SK-N-SH (cell line): ENCODE measurements around the gene AFM. TPM values are rescaled to one million over a fixed set of nuclear protein-coding genes. Genes with fewer than 3 reads are reported as not detected.

Source experiments
- CTCF ChIA-PET: fragments of 300-600, 350-600 bp; formaldehyde crosslinking; extraction: SDS; loops from one replicate; lab custom pipeline; 2021; lab: Yijun Ruan, JAX
- POLR2A ChIA-PET: fragments of 350-600 bp; sonication (Branson Sonifier 250); formaldehyde crosslinking; extraction: SDS; loops from one replicate; lab custom pipeline; 2020; ENCODE audit warnings: antibody characterized with exemption, inconsistent platforms; lab: Yijun Ruan, JAX
- DNase-seq: peaks from one replicate; pipeline ENCODE4 v3.0.0; 2012
- H2AFZ ChIP-seq: fragments of 200-600 bp; sonication (generic); 2 replicates; pipeline ENCODE4 v1.8.1; 2016; ENCODE audit warnings: antibody characterized with exemption, mild to moderate bottlenecking, low read depth
- H3F3A ChIP-seq: fragments of 200-600 bp; sonication (generic); replicated peaks from 2 replicates; pipeline ENCODE3; 2016; ENCODE audit warnings: antibody characterized with exemption, mild to moderate bottlenecking; ENCODE audit not compliant: insufficient read depth
- H3K27ac ChIP-seq, 2 experiments: fragments of 200-500 bp in 1 of 2; fragments of 200-600 bp in 1 of 2; sonication (Bioruptor generic) in 1 of 2; sonication (generic), shearing (Covaris generic) in 1 of 2; 2 replicates each; pipeline versions ENCODE4 v1.5.1 to v1.6.1; 2014 to 2016; ENCODE audit warnings: low read depth in 2 of 2, inconsistent platforms in 1 of 2, low read length in 1 of 2, mild to moderate bottlenecking in 1 of 2, mixed read lengths in 1 of 2
- H3K27me3 ChIP-seq: fragments of 200-600 bp; sonication (generic), shearing (Covaris generic); 2 replicates; pipeline ENCODE4 v1.6.1; 2016; ENCODE audit warnings: mixed run types; ENCODE audit not compliant: insufficient read depth
- H3K36me3 ChIP-seq, 2 experiments: fragments of 200-500 bp in 1 of 2; fragments of 200-600 bp in 1 of 2; sonication (Bioruptor generic) in 1 of 2; sonication (generic) in 1 of 2; replicated peaks in 1 of 2; 2 replicates each; pipeline versions ENCODE3 to v1.5.1; 2014 to 2016; ENCODE audit warnings: low read length in 1 of 2, mild to moderate bottlenecking in 1 of 2; ENCODE audit not compliant: insufficient read depth in 2 of 2, control insufficient read depth in 1 of 2
- H3K4me1 ChIP-seq, 2 experiments: fragments of 200-500 bp in 1 of 2; fragments of 200-600 bp in 1 of 2; sonication (Bioruptor generic) in 1 of 2; sonication (generic), shearing (Covaris generic) in 1 of 2; 2 replicates each; pipeline versions ENCODE4 v1.5.1 to v1.6.1; 2014 to 2016; ENCODE audit warnings: low read depth in 1 of 2, low read length in 1 of 2, mixed run types in 1 of 2; ENCODE audit not compliant: insufficient read depth in 2 of 2, control insufficient read depth in 1 of 2
- H3K4me2 ChIP-seq: fragments of 200-600 bp; sonication (generic), shearing (Covaris generic); 2 replicates; pipeline ENCODE4 v1.6.1; 2017; ENCODE audit warnings: mixed run types
- H3K4me3 ChIP-seq, 2 experiments: fragments of 200-500 bp in 1 of 2; fragments of 200-600 bp in 1 of 2; sonication (Bioruptor generic) in 1 of 2; sonication (generic), shearing (Covaris generic) in 1 of 2; 2 replicates each; pipeline versions ENCODE4 v1.5.1 to v1.8.1; 2014 to 2016; ENCODE audit warnings: low read depth in 2 of 2, inconsistent platforms in 1 of 2, low read length in 1 of 2, mild to moderate bottlenecking in 1 of 2, mixed read lengths in 1 of 2, moderate library complexity in 1 of 2
- H3K79me2 ChIP-seq: fragments of 200-600 bp; sonication (generic); 2 replicates; pipeline ENCODE4 v1.8.1; 2017; ENCODE audit warnings: mild to moderate bottlenecking; ENCODE audit not compliant: insufficient read depth
- H3K9ac ChIP-seq: fragments of 200-600 bp; sonication (generic); 2 replicates; pipeline ENCODE4 v1.6.1; 2017; ENCODE audit warnings: mixed run types
- H3K9me2 ChIP-seq: fragments of 200-600 bp; sonication (generic); 2 replicates; pipeline ENCODE4 v1.6.1; 2017; ENCODE audit warnings: mixed run types
- H3K9me3 ChIP-seq: fragments of 200-600 bp; sonication (generic); 2 replicates; pipeline ENCODE4 v1.6.1; 2017; ENCODE audit warnings: mixed run types, mild to moderate bottlenecking, moderate library complexity
- H4K20me1 ChIP-seq: fragments of 200-600 bp; sonication (generic); 2 replicates; pipeline ENCODE4 v1.6.1; 2017; ENCODE audit warnings: mild to moderate bottlenecking, mixed run types; ENCODE audit not compliant: insufficient read depth
- ELF1 ChIP-seq: IDR thresholded peaks from 2 replicates; pipeline ENCODE4 v1.4.0; 2012
- FOXM1 ChIP-seq: IDR thresholded peaks from 2 replicates; pipeline ENCODE4 v1.4.0; 2012; ENCODE audit warnings: low read depth, mild to moderate bottlenecking
- JUND ChIP-seq: IDR thresholded peaks from 2 replicates; pipeline ENCODE4 v1.4.0; 2012
- RAD21 ChIP-seq: IDR thresholded peaks from 2 replicates; pipeline ENCODE4 v1.6.1; 2012; ENCODE audit warnings: mild to moderate bottlenecking, low read length
- RXRA ChIP-seq: IDR thresholded peaks from 2 replicates; pipeline ENCODE4 v1.4.0; 2012; ENCODE audit warnings: low read depth, mild to moderate bottlenecking, borderline replicate concordance
- TAF1 ChIP-seq: IDR thresholded peaks from 2 replicates; pipeline ENCODE4 v1.6.1; 2012; ENCODE audit warnings: low read depth, mild to moderate bottlenecking, low read length, moderate library complexity, borderline replicate concordance
- TEAD4 ChIP-seq: IDR thresholded peaks from 2 replicates; pipeline ENCODE4 v1.4.0; 2012; ENCODE audit warnings: mild to moderate bottlenecking, borderline replicate concordance; ENCODE audit not compliant: insufficient read depth
- WGBS: methylation state at CpG from one replicate; pipeline ENCODE4 v1.1.6; 2017; ENCODE audit warnings: low lambda C conversion rate; 5-methylcytosine and 5-hydroxymethylcytosine counted together
- polyA plus RNA-seq, 3 experiments: library from polyadenylated mRNA; depleted of rRNA; stranded (reverse); fragments of >200 nt; gene quantifications; 2 replicates each; pipeline ENCODE4 v1.2.3, GENCODE V29; 2012
- TF ChIP-seq, protein P1 (sequence below): fragments of 150-350 bp; IDR thresholded peaks from 2 replicates; pipeline ENCODE4 v1.6.1; 2016; ENCODE audit warnings: mild to moderate bottlenecking, low read depth, low read length
- TF ChIP-seq, protein P2 (sequence below): IDR thresholded peaks from 2 replicates; pipeline ENCODE4 v1.4.0; 2012; ENCODE audit warnings: low read depth, borderline replicate concordance
- TF ChIP-seq, protein P3 (sequence below): IDR thresholded peaks from 2 replicates; pipeline ENCODE4 v1.4.0; 2012; ENCODE audit warnings: low read depth

AFM gene
- polyA plus RNA-seq, 1 of the 3 experiments (the other 2 are of a cell fraction): not detected

DNA sequence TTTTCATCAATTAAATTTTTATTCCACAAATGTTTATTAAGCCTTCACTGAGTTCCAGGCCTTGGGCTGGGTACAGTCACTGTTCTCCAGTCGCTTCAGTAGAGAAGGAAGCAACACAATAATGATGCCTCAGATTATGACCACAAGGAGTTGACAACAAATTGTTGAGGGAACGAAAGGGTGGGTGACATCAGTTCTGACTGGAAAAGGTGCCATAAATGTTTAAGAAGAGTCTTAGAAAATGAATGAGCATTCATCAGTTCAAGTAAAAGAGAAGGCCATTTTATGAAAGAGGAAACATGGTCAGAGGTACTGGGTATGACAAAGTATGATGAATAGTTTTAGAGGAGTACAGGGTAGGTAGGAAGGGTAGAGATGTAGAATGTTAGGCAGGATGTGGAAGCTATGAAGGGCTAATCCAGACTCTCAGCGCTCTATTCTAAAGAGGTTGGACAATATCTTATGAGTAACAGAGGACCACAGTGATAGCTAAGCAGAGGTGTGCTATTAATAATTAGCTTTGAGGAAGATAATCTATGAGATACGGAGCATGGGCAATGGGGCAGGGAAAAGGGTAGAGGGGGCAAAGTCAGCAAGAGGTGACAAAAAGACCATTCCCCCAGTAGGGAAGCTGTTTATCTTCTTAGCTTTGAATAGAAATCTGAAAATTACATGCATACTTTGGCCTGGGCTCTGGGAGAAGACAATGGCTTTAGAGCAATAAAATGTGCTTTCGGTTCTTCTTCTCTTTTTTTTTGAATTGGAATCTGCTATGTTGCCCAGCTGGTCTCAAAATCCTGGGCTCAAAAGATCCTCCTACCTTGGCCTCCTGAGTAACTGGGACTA, 25.1 kb upstream of the AFM start:
- no peaks in the 10 kb centered on the region; the same call in 1 of the 2 replicates for H3K27me3 ChIP-seq
- no peaks in the 10 kb centered on the region for H3K36me3 ChIP-seq
- H3K4me1 ChIP-seq: no peaks in the 10 kb centered on the region
- H3K27ac ChIP-seq: no peak overlapping the region
- H3K4me2 ChIP-seq: no peak overlapping the region
- DNase-seq: no peak
- H2AFZ ChIP-seq: no peak overlapping the region
- H3K9me2 ChIP-seq: no peaks in the 10 kb centered on the region
- H3K9me3 ChIP-seq: no peaks in the 10 kb centered on the region
- CTCF ChIA-PET: interaction anchor here (2.5 kb wide), 1 partner anchor 10 kb away, joined by 15 read pairs; no protein-coding TSS in a partner anchor
- WGBS: 11% methylated on average over 5 of the region's 5 CpGs
- no peak overlapping the region for H3K4me3 ChIP-seq
- TF ChIP-seq, protein P1, sequence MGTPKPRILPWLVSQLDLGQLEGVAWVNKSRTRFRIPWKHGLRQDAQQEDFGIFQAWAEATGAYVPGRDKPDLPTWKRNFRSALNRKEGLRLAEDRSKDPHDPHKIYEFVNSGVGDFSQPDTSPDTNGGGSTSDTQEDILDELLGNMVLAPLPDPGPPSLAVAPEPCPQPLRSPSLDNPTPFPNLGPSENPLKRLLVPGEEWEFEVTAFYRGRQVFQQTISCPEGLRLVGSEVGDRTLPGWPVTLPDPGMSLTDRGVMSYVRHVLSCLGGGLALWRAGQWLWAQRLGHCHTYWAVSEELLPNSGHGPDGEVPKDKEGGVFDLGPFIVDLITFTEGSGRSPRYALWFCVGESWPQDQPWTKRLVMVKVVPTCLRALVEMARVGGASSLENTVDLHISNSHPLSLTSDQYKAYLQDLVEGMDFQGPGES: no peak
- TF ChIP-seq TAF1 (no peak), RAD21 (no peak), FOXM1 (no peak), ELF1 (no peak)
- TF ChIP-seq, protein P2, sequence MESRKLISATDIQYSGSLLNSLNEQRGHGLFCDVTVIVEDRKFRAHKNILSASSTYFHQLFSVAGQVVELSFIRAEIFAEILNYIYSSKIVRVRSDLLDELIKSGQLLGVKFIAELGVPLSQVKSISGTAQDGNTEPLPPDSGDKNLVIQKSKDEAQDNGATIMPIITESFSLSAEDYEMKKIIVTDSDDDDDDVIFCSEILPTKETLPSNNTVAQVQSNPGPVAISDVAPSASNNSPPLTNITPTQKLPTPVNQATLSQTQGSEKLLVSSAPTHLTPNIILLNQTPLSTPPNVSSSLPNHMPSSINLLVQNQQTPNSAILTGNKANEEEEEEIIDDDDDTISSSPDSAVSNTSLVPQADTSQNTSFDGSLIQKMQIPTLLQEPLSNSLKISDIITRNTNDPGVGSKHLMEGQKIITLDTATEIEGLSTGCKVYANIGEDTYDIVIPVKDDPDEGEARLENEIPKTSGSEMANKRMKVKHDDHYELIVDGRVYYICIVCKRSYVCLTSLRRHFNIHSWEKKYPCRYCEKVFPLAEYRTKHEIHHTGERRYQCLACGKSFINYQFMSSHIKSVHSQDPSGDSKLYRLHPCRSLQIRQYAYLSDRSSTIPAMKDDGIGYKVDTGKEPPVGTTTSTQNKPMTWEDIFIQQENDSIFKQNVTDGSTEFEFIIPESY: no peak
- TF ChIP-seq, protein P3, sequence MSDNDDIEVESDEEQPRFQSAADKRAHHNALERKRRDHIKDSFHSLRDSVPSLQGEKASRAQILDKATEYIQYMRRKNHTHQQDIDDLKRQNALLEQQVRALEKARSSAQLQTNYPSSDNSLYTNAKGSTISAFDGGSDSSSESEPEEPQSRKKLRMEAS: no peak
- TF ChIP-seq, all 33 proteins: peak for 0
- no peaks in the 10 kb centered on the region for H4K20me1 ChIP-seq
- H3K9ac ChIP-seq: no peak overlapping the region
- no peaks in the 10 kb centered on the region for H3K79me2 ChIP-seq
- no peaks in the 10 kb centered on the region for H3F3A ChIP-seq
- POLR2A ChIA-PET: no interaction called here

DNA sequence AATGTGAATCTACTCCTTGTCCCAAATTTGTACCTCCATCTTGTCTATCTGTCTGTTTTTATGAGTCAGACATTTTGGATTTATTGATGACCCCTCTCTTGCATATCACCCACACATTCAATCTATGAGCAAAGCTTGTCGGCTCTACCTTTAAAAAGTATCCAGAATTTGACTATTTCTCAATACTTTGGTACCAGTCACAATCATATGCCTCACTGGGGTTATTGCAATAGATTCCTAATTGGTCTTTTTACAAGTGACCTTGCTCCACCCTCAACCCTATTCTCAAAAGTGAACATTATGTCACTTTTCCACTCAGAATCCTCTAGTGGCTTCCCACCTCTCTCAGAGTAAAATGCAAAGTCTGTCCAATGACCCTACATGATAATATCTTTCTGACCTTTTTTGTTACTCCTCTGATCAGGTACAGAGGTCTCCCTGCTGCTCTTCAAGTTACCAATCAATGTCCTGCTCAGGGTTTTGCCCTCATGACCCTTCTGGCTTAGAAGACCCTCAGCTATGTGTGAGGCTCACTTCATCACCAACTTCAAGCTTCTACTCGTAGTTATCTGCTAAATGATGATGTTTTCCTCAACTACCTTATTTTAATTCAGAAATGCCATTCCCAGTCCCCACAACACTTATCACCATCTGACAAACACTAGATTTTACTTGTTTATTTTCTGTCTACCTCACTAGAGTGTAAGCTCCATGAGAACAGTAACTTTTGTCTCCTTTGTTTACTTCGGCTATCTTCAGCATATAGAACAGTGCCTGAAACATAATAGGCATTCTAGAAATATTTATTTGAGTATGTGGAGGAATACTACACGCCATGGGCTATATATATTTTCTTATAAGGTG, 23.1 kb upstream of the AFM start:
- CTCF ChIA-PET: interaction anchor here (1.1 kb wide), 1 partner anchor 12 kb away, joined by 5 read pairs; no protein-coding TSS in a partner anchor

More for the DNA sequence above, 23.1 kb upstream of the AFM start:
- Histone ChIP-seq H3F3A (no peaks in the 10 kb centered on the region), H3K4me3 (no peak overlapping the region), H4K20me1 (no peaks in the 10 kb centered on the region), H2AFZ (no peak overlapping the region), H3K4me1 (no peaks in the 10 kb centered on the region), H3K36me3 (no peaks in the 10 kb centered on the region), H3K79me2 (no peaks in the 10 kb centered on the region), H3K9me3 (no peaks in the 10 kb centered on the region), H3K4me2 (no peak overlapping the region), H3K9me2 (no peaks in the 10 kb centered on the region), H3K27me3 (no peaks in the 10 kb centered on the region; the same call in 1 of the 2 replicates), H3K27ac (no peak overlapping the region), H3K9ac (no peak overlapping the region)
- no peak for DNase-seq
- no peak for TF ChIP-seq JUND
- no peak for TF ChIP-seq RXRA
- no peak for TF ChIP-seq TEAD4
- WGBS: 8% methylated on average over 4 of the region's 4 CpGs
- POLR2A ChIA-PET: no interaction called here
